ENCODE measurements around the gene ADCY5. TPM values are rescaled to one million over a fixed set of nuclear protein-coding genes. Genes with fewer than 3 reads are reported as not detected.

The ADCY5 gene
- polyA plus RNA-seq, 1 donor, result 3.7 TPM

DNA sequence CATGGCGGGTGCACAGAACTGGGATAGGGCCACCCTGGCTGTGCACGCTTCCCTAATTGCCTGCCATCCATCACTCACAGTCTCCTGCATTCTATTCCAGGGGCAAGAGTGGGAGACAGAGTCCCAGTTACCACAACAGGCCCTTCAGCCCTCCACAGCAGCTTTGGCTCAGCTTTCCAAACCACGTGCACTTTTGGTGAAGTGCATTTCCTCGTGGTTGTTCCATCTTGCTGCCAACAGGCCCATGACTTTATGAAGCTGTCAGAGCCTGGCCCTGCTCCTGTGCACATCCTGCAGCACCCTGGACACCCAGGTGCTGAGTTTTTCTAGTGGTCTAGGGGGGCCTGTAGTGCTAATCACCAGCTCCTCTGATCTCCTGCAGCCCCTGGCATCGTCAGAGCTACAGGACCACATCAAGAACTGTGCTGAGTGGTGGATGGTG, 110.2 kb downstream of the ADCY5 start:
- DNase-seq, result no peak

DNA sequence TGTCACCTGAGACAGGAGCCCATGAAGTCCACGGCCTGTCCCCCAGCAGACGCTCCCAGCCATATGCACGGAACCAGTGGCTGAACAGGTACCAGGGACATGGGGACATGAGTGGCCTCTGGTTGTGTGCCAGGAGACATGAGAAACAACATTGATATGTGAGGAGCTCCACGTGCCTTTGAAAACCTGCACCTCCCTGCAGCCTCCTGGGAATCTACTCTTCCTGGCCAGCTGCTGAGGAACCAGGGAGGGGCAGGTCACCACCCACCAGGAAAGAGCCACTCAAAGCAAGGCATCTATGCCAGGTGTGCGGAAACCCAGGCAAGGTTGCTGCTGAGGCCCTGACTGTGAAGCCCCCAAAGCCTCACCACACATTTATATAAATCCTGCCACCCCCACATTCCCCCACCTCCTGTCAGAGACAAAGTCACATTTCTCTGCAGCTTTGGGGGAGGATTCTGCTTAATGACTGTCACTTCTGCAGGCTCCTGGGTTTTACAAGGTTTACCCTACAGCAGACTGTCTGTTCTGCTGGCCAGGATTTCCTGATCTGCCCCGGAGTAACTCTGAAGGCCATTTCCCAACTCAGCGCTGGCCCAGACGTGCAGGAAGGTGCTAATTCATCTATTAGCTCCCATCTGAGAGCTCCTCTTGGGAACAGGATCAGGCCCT, 110.8 kb downstream of the ADCY5 start:
- DNase-seq, result no peak

DNA sequence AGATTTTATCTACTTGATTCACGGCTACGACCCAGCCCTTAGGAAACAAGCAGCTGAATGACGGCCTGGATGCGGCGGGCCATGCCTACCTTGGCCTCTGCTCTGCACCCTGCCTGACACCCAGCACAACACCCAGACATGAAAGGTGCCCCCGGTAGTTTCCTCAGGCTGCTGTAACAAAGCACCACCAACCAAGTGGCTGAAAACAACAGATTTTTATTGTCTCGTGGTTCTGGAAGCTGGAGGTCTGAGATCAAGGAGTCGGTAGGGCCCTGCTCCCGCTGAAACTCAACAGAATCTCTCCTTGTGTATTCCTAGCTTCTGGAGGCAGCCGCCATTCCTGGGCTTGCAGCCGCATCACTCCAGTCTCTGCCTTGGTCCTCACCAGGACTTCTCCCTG, 111.7 kb downstream of the ADCY5 start:
- no peak for DNase-seq

DNA sequence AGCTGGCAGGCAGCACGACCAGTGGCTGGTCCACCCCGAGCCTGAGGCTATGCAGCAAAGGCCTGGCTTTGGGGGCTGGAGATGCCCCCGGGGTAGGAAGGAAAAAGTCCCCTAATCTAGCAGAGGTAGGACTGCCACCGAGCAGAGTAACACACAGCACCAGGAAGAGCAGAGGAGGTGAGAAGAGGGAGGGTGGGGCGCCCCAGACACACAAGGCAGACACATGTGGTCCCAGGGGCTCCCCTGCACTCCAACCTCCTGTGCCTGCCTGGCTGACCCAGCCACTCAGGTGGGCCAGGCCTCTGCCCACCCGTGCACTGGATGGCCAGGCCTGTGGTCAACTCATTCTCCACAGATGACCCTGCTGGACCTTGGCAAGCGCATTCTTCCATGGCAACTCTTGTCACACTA, 112.4 kb downstream of the ADCY5 start:
- no peak for DNase-seq

DNA sequence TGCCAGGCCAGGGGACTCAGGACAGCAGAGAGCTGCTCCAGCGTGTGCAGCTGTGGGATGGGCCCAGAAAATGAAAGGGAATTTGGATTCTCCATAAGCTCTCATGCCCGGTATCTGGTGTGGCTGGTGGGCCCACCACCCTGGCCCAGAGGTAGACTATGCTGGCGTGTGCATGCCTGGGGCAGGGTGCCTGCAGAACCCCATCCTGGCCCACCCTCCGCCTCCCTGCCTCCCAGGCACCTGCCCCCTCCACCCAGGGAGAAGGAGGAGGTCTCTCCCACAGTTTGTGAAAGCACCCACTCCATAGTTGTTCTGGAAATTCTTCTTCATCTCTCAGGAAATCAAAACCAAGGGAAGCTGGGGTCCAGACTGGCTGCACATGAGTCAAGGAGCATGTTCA, 112.9 kb downstream of the ADCY5 start:
- no peak for DNase-seq

DNA sequence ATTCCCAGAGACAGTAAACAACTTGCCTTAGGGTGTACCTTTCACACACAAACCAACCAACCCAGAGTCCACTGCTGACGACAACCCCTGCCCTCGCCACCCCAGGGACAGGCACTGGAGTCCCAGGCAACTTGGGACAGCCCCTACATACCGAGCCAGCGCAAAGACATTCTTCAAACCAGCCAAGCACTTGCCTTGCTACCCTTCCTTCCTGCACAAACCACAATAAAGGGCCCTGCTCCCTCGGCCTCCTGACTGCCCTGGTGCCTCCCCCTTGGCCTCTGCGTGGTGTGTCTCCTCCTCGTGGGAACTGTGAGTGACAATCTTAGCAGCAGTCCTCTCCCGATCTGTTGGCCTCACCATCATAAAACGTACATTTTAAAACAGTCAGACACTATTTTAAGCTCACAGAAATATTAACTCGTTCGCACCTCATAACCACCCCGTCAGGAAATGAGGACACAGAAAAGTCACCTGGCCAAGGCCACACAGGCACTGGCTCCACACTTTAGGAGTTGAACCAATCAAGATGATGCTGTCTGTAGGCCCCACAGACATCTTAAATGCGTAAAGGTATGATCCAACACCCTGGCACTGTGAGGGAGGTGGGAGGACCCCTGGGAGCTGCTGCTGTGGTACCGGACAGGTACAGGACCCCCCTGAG, 113.8 kb downstream of the ADCY5 start:
- DNase-seq, result no peak

DNA sequence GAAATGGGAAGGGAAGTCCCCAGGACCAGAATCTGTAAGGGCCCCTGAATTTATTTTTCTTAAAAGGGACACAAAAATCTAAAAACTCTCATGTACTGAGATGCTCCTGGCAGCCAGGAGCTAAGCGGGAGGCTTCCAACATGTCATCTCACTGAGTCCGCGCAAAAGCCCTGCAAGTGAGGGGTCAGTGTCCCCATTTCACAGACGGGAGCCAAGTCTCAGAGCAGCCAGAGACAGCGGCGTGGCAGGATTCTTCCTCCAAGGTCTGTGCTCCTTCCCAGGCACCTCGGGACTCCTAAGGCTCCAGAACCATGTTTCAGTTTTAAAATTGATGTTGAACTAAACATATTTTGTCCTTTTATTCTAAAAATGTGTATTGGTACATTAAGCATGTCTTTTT, 114.8 kb downstream of the ADCY5 start:
- DNase-seq, result no peak

DNA sequence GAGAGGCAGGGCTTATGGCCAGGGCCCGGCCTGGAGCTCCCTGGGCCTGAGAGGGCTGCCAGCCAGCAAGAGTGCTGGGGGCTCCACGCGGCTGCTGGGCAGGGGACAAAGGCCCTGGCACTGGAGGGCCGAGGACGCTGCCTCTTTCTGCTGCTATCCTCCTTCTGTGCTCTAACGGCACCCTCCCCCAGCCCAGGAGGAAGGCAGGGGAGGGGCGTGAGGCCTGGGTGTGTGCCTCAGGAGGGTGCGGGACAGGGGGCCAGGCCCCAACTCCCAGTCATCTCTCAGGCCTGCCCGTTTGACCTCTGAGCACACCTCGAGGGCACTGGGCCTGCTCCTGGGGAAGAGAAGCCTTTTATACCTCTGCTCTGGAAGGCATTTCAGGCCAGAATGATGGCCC, 115.5 kb downstream of the ADCY5 start:
- no peak for DNase-seq

DNA sequence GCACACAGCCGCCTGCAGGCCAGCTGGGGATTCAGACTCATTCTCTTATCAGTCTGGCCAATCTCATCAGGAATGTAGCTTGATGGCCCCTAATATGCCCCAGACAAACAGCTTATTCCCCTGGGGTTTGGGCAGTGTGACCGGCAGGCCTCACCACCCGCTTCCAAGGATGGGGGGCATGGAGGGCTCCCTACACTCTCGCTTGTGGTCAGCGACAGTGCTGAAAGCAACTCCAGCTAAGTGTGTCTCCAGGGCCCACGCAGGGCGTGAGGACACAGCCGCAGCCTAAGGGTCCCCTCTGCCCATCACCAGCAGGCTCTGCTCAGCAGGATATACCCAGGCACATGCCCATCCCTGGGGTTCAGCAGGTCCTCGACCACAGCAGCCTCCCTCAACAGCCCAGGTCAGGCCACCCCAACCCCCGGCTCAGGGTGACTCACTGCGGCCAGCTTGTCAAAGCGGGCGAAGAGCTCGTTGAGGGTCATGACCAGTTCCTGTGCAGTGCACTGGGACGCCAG, 116.7 kb downstream of the ADCY5 start:
- DNase-seq, result no peak

DNA sequence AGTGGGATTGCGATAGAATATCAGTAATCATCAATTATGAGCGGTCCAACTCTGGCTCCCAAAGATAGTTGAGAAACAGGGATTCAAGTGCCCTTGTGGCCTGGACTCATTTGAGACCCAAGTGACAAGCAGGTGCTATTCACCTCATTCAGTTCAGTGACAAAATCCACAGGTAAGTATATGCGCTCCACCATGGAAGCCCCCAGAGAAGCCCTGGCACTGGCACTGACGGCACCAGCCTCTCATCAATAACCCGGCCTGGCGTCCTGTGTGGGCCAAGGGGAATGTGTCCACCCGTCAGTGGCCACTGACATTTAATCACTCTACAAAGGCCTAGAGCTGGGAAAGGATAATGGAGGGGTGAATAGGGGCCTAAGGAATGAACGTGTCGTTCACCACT, 117.2 kb downstream of the ADCY5 start:
- DNase-seq, result no peak

DNA sequence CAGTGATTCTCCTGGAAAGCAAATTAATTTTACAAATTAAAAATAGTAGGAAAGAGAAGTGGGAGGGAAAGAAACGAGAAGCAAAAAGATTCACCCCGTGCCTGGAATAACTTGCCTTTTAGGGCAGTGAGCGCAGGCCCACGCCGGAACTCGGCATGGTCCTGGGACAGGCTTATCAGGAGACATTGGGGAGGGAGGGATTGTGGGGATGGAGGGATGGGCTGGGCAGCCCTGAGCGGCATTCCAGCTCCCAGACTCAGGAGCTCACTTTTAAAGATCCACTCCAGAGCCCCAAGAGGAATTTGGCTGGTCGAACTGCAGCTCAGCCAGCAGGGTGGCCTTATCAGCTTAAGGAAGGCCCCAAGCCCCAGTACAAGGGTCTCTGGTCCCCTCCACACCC, 117.9 kb downstream of the ADCY5 start:
- no peak for DNase-seq

DNA sequence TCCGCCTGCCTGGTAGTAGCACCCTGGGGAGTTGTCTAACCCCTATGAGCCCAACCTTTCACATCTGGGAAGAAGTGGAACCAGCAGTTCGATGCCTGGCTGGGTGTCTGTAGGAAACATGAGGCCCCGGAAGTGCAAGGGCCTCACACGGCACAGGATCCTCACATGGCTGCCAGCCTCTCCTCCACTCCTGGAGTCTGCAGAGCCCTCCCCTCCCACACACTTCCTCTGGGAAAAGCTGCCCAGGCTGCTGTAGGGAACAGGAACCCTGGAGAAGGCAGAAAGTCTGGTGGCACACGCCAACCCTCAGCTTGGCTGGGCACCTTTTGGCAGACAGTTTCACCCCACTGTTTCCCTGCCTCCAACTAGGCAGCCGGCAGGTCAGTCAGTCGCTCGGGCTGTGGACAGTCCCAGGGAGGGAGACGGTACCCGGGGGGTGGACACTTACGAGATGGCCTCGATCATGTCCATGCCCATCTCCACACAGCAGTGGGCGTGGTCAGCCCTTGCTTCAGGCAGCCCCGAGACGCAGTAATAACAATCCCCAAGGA, 118.4 kb downstream of the ADCY5 start:
- DNase-seq, result no peak

DNA sequence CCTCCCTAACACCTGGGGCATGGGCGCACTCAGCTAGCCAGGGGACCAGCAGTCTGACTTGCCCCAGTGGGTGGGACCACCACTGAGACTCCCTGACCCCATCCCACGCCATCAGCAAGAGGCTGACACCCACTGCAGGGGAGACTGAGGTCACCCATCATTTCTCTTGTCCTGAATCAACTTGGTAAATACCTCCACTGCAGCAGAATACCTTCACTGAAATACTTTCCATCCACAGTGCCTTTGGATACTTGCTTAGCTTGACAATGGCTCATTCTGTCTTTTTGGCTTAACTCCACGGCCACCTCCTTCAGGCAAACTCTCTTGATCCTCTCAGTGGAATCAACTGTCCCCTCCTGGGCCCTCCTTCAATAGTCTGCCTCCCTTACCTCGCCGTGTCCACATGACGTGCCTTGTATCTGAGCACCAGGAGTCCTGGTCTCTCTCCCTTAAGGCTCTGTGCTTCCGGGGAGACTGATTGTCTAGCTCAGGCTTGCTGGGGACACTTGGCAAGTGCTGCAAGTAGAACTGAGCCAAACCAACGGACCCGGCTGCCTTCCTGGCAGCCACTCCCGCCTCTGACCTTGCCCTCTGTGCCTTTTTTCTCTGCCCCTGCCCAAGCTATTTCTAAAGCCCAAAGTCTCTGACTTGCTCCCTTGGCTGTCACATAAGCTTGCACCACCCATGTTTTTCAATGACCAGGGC, 119.1 kb downstream of the ADCY5 start:
- DNase-seq, result no peak

DNA sequence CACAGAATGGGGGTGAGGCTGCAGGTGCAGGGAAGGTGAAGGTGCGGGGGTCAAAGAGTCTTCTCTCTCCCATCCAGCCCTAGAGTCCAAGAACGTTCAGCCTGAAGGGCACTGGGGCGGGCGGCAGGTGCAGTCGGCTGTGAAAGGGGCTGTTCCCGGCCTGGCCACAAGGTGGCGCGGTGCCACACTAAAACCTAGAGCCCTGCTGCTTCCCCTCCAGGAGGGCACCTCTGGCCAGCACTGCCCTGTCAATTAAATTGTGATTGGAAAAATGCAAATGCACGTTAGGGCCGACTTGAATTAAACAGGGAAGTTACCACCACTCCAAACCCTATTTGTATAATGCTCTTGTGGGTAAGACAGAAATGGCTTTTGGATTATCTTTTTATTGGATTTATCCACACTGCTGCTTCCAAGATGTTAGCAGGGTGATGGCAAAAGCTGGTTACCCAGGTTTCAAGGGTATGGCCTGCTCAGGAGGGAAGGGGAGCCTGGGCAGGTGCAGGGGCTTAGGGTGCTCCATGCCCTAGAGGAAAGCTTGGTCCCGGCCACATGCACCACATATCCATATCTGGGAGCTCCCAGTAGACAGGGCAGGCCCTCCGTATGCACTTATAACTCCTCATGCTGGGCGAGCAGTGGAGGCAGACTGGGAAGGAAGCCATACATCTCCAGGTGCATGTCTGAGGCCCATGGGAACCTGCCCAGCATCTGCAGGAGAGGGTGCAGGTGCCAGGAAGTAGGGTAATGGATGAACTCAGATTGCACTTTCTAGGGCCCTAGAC, 119.8 kb downstream of the ADCY5 start:
- peak; percentile 68 for DNase-seq

DNA sequence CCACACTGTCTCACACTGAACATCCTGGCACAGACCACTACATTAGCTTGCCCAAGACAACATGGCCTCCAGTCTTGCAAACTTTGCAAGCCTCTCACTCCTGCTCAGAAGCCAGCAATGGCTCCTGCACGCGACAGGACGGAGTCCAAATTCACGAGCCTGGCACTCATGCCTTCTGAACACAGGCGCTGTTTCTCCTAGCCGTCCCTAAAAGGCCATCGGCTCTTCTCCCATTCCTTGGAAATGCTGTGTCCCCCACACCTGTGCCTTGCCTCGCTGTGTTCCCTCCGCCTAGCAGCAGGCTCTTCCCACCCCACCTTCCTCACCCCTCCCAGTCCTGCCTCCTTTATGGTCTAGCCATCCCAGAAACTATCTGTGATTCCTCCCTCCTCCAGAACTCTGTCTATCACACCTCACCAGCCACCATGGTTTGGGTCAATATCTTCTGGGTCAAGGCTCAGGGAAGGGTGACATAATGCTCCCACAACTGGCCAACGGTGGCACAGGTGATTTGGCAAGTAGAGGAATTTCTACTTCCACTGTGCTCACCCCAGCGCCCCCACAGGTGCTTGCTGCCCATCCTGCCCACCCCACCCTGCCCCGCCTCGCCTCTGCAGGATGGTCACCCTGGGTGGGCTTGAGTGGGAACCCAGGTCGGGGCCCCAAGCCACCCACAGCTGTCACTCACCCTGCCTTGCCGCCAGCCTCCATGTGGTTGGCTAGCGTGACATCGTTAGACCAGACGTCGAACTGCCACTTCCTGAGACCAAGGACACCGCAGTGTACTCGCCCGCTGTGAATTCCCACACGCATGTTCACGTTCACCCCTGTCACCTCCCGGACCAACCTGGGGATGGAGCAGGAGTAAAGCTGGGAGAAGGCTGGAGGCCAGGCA, 120.7 kb downstream of the ADCY5 start:
- DNase-seq, result no peak

DNA sequence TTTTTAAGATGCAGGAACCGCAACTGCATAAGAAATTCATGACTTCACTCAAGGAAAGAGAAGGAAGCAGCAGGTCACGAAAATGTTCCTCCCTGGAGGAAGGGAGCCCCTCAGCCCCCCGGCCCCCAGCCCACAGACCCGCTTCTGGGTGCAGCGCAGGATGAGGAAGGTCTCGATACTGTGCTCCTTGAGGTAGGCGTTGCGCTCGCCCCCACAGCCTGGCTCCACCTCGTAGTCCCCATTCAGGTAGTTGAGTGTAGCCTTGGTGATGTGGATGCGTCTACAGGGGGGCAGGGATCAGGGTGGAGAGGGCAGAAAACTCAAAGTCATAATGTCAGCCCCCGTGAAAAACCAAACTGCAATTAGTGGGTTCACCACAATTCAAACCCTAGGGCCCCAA, 121.4 kb downstream of the ADCY5 start:
- no peak for DNase-seq

DNA sequence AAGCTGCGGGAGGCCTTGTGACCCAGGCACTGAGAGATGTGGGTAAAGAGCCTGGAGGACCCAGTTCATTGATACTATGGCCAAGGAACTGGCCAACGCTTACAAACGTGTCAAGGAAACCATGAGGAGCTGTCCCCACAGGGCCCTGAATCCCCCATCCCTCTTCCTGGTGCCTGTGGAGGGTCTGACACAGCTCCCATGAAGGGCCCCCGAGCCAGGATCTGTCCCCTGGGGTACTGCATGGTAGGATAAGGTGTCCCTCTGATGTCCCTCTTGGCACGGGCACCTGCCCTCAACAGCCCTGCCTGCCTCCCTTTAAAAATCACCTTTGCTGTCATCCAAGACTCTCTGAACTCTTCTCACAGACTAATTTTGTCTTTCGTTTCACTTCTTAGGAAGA, 122.4 kb downstream of the ADCY5 start:
- DNase-seq, result no peak

DNA sequence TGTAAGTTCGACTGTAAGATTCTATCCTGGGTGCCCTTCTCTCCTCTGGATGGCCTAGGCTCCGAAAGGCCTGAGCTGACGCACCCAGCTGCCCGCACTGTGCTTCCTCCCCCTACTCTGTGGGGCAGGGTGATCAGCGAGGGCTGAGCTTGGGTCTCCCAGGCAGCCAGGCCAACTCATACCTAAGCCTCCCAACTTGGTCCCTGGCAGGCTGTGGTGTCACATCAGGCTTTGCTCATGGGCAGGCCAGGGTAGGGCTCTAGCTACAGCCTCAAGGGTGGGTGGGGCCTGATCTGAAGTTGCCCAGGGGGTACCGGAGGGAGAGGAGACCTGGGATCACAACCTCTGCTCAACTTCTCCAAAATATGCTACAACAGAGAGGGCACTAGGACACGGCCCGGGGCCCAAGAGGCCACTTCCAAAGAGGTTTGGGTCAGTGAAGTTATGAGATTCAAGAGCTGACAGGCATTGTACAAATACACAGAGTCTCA, 123.1 kb downstream of the ADCY5 start:
- DNase-seq, result no peak

DNA sequence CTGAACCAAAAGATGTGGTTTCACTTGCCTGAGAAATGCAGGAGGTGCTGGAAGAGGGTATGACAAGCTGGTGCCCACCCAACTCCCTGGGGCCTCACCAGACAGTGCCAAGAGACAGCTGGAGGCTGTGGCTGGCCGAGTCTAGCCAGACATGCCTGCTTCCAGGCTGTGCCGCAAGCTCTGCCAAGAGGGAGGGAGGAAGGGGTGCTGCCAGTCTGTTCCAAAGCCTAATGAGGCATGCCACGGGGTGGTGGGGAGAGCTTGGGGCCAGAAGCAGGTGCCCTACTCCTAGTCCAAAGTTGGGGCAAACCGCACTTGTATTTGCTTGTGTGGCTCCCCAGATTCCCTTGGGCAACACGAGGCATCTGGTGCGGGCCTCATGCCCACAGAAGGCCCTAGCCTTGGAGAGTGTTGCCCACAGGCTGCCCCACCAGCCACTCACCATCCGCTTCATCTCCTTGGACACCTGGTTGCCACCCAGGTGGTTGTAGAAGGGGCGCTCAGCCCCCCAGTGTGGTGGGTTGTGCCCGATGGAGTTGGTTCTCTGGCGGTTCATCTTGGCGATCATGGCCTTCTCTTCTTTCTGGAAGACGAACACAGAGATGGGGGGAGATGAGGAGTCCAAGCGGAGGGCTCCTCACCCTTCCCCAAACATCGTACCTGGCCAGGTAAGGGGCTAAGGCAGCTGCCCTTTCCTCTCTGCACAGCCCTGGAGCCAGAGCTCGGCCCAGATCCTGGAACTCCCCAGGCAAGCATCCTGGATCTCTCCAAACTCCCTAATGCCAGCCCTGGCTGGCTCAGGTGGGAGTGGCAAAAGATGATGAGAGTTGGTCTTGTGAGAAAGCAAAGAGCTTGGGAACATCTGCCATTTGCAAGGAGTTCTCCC, 123.8 kb downstream of the ADCY5 start:
- no peak for DNase-seq

DNA sequence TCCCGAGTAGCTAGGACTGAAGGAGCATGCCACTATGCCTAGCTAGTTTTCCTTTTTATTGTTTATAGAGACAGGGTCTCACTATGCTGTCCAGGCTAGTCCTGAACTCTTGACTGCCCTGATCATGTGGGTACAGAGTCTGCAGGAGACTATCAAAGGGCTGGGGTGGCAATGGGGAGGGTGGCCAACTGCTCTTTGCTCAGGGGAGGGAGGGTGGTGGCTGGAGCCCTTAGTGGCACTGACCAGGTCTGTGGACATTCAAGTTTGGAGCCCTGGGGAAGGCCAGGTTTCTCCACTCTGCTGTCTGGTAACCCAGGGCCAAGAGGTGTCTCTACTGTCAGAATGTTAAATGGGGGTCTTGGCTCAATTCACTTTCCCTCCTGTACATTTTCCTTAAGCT, 125.1 kb downstream of the ADCY5 start:
- DNase-seq, result no peak
